Fibroblast of skin of back (primary cell): ENCODE data around the gene OSBPL10.
"Not testable (repeated sequence)": the region's sequence is repeated elsewhere in the genome, so short reads cannot be mapped to it uniquely, and the experiment has no call there.

Experiments used
- DNase-seq: peaks from one replicate; pipeline ENCODE4 v3.0.0-alpha.2; 2013

OSBPL10 gene

GRCh38 chr3:31885235-31885634, 95.8 kb downstream of the OSBPL10 start:
- no peak for DNase-seq

- DNase-seq, result no peak
Observed at GRCh38 chr3:31884251-31884650, 96.8 kb downstream of the OSBPL10 start.

- DNase-seq, result no peak
Observed at GRCh38 chr3:31882895-31883294, 98.2 kb downstream of the OSBPL10 start.

GRCh38 chr3:31882431-31882830, 98.6 kb downstream of the OSBPL10 start:
- DNase-seq, result no peak

GRCh38 chr3:31880482-31881078, 100.5 kb downstream of the OSBPL10 start:
- DNase-seq, result no peak

GRCh38 chr3:31880020-31880419, 101.0 kb downstream of the OSBPL10 start:
- no peak for DNase-seq

- no peak for DNase-seq
Observed at GRCh38 chr3:31879365-31879764, 101.7 kb downstream of the OSBPL10 start.

- peak; percentile 16 for DNase-seq
Observed at GRCh38 chr3:31878231-31878838, 102.7 kb downstream of the OSBPL10 start.

- peak; percentile 64 for DNase-seq
Observed at GRCh38 chr3:31876331-31876730, 104.7 kb downstream of the OSBPL10 start.

- no peak for DNase-seq
Observed at GRCh38 chr3:31875437-31875836, 105.6 kb downstream of the OSBPL10 start.

GRCh38 chr3:31873254-31873820, 107.7 kb downstream of the OSBPL10 start:
- no peak for DNase-seq

GRCh38 chr3:31871939-31872507, 109.0 kb downstream of the OSBPL10 start:
- DNase-seq, result no peak

- DNase-seq, result not testable (repeated sequence)
Observed at GRCh38 chr3:31870111-31870510, 111.0 kb downstream of the OSBPL10 start.

- DNase-seq, result no peak
Observed at GRCh38 chr3:31868236-31868635, 112.8 kb downstream of the OSBPL10 start.

- DNase-seq, result peak; percentile 57
Observed at GRCh38 chr3:31862666-31863279, 118.3 kb downstream of the OSBPL10 start.

GRCh38 chr3:31861826-31862225, 119.2 kb downstream of the OSBPL10 start:
- DNase-seq, result no peak

GRCh38 chr3:31860642-31861041, 120.4 kb downstream of the OSBPL10 start:
- not testable (repeated sequence) for DNase-seq

- no peak for DNase-seq
Observed at GRCh38 chr3:31859245-31859644, 121.8 kb downstream of the OSBPL10 start.

- no peak for DNase-seq
Observed at GRCh38 chr3:31858439-31858838, 122.6 kb downstream of the OSBPL10 start.

GRCh38 chr3:31853580-31853979, 127.5 kb downstream of the OSBPL10 start:
- DNase-seq, result no peak

- DNase-seq, result no peak
Observed at GRCh38 chr3:31851278-31851677, 129.8 kb downstream of the OSBPL10 start.

GRCh38 chr3:31848911-31849310, 132.2 kb downstream of the OSBPL10 start:
- no peak for DNase-seq

GRCh38 chr3:31848163-31848818, 132.8 kb downstream of the OSBPL10 start:
- no peak for DNase-seq
